ENCODE results near the gene ZNF853.
A peak's percentile ranks its signal among the peaks of the same experiment; 100 is the strongest.

GRCh38 chr7:6589829-6590644 lies 25.4 kb upstream of the ZNF853 start, which contains the start of gene INTS15:
- TF ChIP-seq, protein P1, sequence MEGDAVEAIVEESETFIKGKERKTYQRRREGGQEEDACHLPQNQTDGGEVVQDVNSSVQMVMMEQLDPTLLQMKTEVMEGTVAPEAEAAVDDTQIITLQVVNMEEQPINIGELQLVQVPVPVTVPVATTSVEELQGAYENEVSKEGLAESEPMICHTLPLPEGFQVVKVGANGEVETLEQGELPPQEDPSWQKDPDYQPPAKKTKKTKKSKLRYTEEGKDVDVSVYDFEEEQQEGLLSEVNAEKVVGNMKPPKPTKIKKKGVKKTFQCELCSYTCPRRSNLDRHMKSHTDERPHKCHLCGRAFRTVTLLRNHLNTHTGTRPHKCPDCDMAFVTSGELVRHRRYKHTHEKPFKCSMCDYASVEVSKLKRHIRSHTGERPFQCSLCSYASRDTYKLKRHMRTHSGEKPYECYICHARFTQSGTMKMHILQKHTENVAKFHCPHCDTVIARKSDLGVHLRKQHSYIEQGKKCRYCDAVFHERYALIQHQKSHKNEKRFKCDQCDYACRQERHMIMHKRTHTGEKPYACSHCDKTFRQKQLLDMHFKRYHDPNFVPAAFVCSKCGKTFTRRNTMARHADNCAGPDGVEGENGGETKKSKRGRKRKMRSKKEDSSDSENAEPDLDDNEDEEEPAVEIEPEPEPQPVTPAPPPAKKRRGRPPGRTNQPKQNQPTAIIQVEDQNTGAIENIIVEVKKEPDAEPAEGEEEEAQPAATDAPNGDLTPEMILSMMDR (IDR thresholded peaks at IDR 0.05; ENCODE audit: borderline replicate concordance, extremely low read depth, low read length, poor library complexity, severe bottlenecking): peak; percentile 83
- no peak for TF ChIP-seq EZH2 (IDR thresholded peaks at IDR 0.05; ENCODE audit: borderline replicate concordance, low read depth, low read length, severe bottlenecking)

Measured in DND-41 (cell line).